ENCODE data around the gene PRPF4. TPM values are rescaled to one million over a fixed set of nuclear protein-coding genes. Genes with fewer than 3 reads are reported as not detected.

The PRPF4 gene
- total and polyA plus RNA-seq, 9 of the 15 experiments (the other 6 are each of a cell fraction or from before 2014, with no cell fraction given), result 25.8 to 66.0 (median 39.8) TPM

DNA sequence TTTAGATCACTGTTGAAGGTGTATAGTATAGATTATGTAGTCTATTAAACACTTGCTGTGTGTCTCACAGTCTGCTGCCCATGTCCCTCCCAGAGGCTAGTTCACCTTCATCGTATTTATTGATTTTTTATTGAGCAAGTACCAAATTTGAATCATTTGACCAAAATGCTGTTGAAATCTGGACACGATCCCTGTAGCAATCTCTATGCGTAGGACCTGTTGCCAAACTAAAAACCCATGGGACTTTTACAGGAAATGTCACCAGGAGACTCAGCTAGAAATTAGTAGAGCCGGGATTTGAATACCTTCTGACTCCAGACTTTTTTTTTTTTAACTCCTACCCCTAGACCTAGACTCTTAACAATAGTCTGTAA is 36.6 kb upstream of the PRPF4 start:
- Histone ChIP-seq H4K20me1 (replicated peaks; ENCODE audit: control insufficient read depth, insufficient read depth, low read length) (0 out of 2 replicates have a peak, but pooled peaks cover 5% of the 10 kb centered on the region), H3K36me3 (ENCODE audit: control insufficient read depth, insufficient read depth, low read length) (0 out of 3 replicates have a peak, but pooled peaks cover 7% of the 10 kb centered on the region), H3K27me3 (ENCODE audit: control insufficient read depth in 2 of 2, insufficient read depth in 2 of 2, low read length in 2 of 2) (no peaks in the 10 kb centered on the region), H3K9me1 (ENCODE audit: control insufficient read depth, insufficient read depth, low read length) (no peaks in the 10 kb centered on the region), H3K9me3 (replicated peaks; ENCODE audit: control insufficient read depth, insufficient read depth, low read depth, low read length) (no peaks in the 10 kb centered on the region), H2AFZ (ENCODE audit: low read depth, low read length) (no peak overlapping the region), H3K4me2 (ENCODE audit: insufficient read depth, low read length) (no peak overlapping the region), H3K79me2 (ENCODE audit: control insufficient read depth, insufficient read depth, low read length) (peaks cover 5% of the 10 kb centered on the region; the same call in 2 of the 3 replicates), H3K27ac (ENCODE audit: extremely low read depth, low read depth, low read length) (no peak overlapping the region), H3K4me3 (no peak overlapping the region), H3K4me1 (replicated peaks in 1 of 2; ENCODE audit: control insufficient read depth in 2 of 2, insufficient read depth in 2 of 2, low read length in 2 of 2) (peaks cover 3% of the 10 kb centered on the region in 2 experiments; a peak in 2 of 5 replicates), H3K9ac (ENCODE audit: insufficient read depth in 1 of 2, low read depth in 2 of 2, low read length in 2 of 2) (no peak overlapping the region)
- 73% methylated on average over 4 of the region's 4 CpGs for WGBS (ENCODE audit: insufficient coverage, low coverage, missing lambda C conversion rate)
- ATAC-seq, result no peak
- no peak for DNase-seq (ENCODE audit: extremely low read depth in 1 of 4, low spot score in 3 of 4)
- ChIA-PET POLR2A (interaction anchor here (0.7 to 3.0 kb wide), 2 partner anchors 17 to 76 kb away, joined by 4 to 23 read pairs; partner anchors contain the start of genes FKBP15 and SLC31A1), CTCF (ENCODE audit: low intra/inter-chr PET ratio) (no interaction called here)
- intact Hi-C loops (cut with micrococcal nuclease), result no loop called here
- in situ Hi-C loops (cut with MboI), result no loop called here
- no peak for FAIRE-seq
- no TSS peak for BruUV-seq (replicated peaks)
- TF ChIP-seq TSC22D4 (tag; IDR thresholded peaks at IDR 0.05) (no peak), MTA3 (IDR thresholded peaks at IDR 0.05; ENCODE audit: borderline replicate concordance) (no peak)

- in situ Hi-C loops (cut with MboI) (no loop called here), intact Hi-C loops (cut with micrococcal nuclease) (no loop called here)
- CTCF ChIA-PET (ENCODE audit: low intra/inter-chr PET ratio), result no interaction called here
- H2AFZ ChIP-seq (ENCODE audit: low read depth, low read length), result no peak overlapping the region
- H4K20me1 ChIP-seq (replicated peaks; ENCODE audit: control insufficient read depth, insufficient read depth, low read length), result 0 out of 2 replicates have a peak, but pooled peaks cover 5% of the 10 kb centered on the region
- H3K27me3 ChIP-seq (ENCODE audit: control insufficient read depth in 2 of 2, insufficient read depth in 2 of 2, low read length in 2 of 2), result no peaks in the 10 kb centered on the region
- WGBS (ENCODE audit: insufficient coverage, low coverage, missing lambda C conversion rate), result 93% methylated on average over 2 of the region's 2 CpGs
- no peak for FAIRE-seq
- no peak for TF ChIP-seq YBX1 (IDR thresholded peaks at IDR 0.05)
- no peak for TF ChIP-seq NR2F6 (CRISPR knock-in tag; IDR thresholded peaks at IDR 0.05)
- no peak for TF ChIP-seq UBTF (IDR thresholded peaks at IDR 0.05; ENCODE audit: borderline replicate concordance in 1 of 2, low read depth in 2 of 2, low read length in 2 of 2)
- TF ChIP-seq POLR3A (IDR thresholded peaks at IDR 0.05; ENCODE audit: borderline replicate concordance, extremely low read depth, insufficient read depth, insufficient read length), result no peak
- TF ChIP-seq, protein P1, sequence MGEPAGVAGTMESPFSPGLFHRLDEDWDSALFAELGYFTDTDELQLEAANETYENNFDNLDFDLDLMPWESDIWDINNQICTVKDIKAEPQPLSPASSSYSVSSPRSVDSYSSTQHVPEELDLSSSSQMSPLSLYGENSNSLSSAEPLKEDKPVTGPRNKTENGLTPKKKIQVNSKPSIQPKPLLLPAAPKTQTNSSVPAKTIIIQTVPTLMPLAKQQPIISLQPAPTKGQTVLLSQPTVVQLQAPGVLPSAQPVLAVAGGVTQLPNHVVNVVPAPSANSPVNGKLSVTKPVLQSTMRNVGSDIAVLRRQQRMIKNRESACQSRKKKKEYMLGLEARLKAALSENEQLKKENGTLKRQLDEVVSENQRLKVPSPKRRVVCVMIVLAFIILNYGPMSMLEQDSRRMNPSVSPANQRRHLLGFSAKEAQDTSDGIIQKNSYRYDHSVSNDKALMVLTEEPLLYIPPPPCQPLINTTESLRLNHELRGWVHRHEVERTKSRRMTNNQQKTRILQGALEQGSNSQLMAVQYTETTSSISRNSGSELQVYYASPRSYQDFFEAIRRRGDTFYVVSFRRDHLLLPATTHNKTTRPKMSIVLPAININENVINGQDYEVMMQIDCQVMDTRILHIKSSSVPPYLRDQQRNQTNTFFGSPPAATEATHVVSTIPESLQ (CRISPR knock-in tag; IDR thresholded peaks at IDR 0.05), result no peak
- no peak for TF ChIP-seq RNF219 (CRISPR knock-in tag; IDR thresholded peaks at IDR 0.05)
- no peak for TF ChIP-seq L3MBTL2 (IDR thresholded peaks at IDR 0.05)
- no peak for DNase-seq (ENCODE audit: extremely low read depth in 1 of 4, low spot score in 3 of 4)
- 0 out of 3 replicates have a peak, but pooled peaks cover 2% of the 10 kb centered on the region for H3K36me3 ChIP-seq (ENCODE audit: control insufficient read depth, insufficient read depth, low read length)
- no peak overlapping the region for H3K9ac ChIP-seq (ENCODE audit: insufficient read depth in 1 of 2, low read depth in 2 of 2, low read length in 2 of 2)
- POLR2A ChIA-PET, result interaction anchor here (0.9 to 3.0 kb wide), 4 partner anchors 9 to 72 kb away, joined by 3 to 23 read pairs (median 3); partner anchors contain the start of genes FKBP15 and SLC31A1
- no peak overlapping the region for H3K4me3 ChIP-seq
- no peaks in the 10 kb centered on the region for H3K9me3 ChIP-seq (replicated peaks; ENCODE audit: control insufficient read depth, insufficient read depth, low read depth, low read length)
- H3K27ac ChIP-seq (ENCODE audit: extremely low read depth, low read depth, low read length), result no peak overlapping the region
- no peak overlapping the region for H3K4me2 ChIP-seq (ENCODE audit: insufficient read depth, low read length)
- H3K9me1 ChIP-seq (ENCODE audit: control insufficient read depth, insufficient read depth, low read length), result no peaks in the 10 kb centered on the region
- no peak for ATAC-seq
- no TSS peak for BruUV-seq (replicated peaks)
- peaks cover 3% of the 10 kb centered on the region in 2 experiments; a peak in 2 of 5 replicates for H3K4me1 ChIP-seq (replicated peaks in 1 of 2; ENCODE audit: control insufficient read depth in 2 of 2, insufficient read depth in 2 of 2, low read length in 2 of 2)
- H3K79me2 ChIP-seq (ENCODE audit: control insufficient read depth, insufficient read depth, low read length), result peaks cover 8% of the 10 kb centered on the region; the same call in 2 of the 3 replicates
These were observed 34.3 kb upstream of the PRPF4 start for GRCh38 chr9:113241161-113241560.

Data from K562 (cell line).